Measurements from ENCODE around the gene GPR37.

Gene GPR37, protein sequence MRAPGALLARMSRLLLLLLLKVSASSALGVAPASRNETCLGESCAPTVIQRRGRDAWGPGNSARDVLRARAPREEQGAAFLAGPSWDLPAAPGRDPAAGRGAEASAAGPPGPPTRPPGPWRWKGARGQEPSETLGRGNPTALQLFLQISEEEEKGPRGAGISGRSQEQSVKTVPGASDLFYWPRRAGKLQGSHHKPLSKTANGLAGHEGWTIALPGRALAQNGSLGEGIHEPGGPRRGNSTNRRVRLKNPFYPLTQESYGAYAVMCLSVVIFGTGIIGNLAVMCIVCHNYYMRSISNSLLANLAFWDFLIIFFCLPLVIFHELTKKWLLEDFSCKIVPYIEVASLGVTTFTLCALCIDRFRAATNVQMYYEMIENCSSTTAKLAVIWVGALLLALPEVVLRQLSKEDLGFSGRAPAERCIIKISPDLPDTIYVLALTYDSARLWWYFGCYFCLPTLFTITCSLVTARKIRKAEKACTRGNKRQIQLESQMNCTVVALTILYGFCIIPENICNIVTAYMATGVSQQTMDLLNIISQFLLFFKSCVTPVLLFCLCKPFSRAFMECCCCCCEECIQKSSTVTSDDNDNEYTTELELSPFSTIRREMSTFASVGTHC

DNA sequence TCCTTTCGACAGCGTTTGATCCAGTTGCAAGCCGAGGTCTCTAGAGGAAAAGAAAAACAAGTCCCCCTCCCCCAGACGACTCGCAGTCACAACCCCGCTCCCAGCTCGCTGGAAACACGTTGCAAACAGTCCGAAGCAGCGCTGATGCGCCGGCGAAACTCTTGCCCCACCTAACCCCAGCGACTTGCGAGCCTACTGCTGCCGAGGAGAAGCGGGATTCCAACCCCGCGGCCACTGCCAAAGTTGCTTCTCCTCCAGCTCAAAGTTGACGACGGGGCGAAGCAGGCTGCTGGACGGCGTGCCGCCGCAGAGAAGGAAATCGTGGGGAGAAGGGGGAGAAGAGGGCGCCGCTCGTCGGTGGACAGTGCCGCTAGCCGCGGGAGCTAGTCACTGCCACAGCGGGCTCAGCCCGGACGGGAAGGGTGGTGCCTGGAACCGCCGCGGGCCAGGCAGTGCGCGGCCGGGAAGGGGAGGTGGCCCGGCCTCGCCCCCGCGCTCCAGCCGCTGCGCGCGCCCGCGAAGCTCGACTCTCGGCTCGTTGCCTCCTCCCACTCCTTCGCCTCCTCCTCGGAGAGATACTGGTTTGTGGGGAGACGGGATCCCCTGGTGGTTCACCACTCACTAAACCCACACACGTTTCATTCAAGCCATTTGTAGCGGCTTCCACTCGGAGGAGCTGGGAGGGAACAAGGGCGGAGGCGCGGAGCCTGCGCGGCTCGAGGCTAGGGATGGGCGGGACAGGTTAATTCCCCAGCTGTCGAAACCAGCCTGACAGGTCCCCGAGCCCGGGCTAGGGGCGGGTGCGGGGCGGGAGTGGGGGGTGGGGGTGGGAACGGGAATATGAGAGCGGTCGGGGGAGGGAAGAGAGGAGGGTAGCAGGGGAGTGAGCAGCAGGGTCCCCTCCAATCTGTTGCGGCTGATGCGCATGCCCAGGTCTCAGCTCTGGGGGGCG is at the start of gene GPR37:
Gene GPR37 (minus strand): TSS at position 392 of the 952 bp plus-strand sequence. CDS start 816 bp downstream, outside the sequence.
- peak; percentile 50 to 58 for DNase-seq

DNA sequence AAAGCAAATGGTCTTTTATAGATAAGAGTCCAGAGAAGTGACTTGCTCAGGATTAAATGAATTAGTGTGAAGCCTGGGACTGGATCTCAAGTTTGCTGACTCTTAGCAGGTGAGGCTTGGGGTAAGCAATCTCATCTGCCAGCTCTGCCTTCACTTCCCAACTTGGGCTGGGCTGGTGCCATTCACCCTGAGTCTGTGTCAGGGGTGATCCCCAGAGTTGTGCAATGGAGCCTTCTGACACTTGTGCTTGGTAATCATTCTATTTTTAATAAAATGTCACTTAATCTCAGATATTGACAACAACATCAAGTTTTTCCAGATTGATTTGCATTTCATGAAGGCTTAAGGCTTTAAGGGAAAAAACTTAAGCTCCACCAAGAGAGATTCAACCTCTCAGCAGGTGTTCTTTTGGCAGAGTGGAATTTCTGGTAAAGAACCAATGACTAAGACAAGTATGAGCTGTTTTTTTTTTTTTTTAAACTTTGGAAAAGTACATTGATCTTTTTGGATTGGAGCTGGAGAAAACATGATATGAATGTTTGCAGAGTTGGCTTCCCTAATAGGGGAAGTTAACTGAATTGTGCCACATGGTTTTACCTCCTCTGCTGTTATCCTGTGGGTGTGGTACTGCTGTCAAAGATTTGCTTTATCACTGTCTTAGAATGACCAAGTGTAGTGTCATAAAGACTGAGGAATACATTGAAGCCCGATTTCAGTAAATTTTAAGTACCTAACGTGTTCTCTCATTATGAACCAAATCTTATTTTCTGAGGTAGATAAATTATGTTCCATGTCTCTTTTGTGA is 48.6 kb upstream of the GPR37 start:
- DNase-seq: no peak

DNA sequence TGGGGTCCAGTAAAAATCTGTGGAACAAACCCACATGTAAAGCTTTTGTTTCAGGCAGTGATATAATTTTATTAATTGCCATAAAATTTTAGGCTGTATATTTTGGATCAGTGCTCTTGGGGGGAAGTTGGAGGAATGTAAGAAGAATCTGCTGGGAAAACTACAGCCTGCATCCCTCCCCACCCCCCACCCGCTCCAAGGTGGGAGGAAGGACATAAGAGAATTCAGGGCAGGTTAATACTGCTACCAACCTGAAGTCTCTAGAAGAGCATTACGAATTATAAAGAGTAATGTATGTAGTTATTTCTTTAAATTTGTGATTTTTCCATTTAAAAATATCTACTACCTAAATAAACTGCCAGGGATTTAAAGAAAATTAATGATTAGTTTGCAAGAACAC is 47.2 kb upstream of the GPR37 start:
- no peak for DNase-seq

- no peak for DNase-seq
Measured at GRCh38 chr7:124811341-124811740, 45.7 kb upstream of the GPR37 start.

GRCh38 chr7:124810605-124811004 is 45.0 kb upstream of the GPR37 start:
- no peak for DNase-seq

DNA sequence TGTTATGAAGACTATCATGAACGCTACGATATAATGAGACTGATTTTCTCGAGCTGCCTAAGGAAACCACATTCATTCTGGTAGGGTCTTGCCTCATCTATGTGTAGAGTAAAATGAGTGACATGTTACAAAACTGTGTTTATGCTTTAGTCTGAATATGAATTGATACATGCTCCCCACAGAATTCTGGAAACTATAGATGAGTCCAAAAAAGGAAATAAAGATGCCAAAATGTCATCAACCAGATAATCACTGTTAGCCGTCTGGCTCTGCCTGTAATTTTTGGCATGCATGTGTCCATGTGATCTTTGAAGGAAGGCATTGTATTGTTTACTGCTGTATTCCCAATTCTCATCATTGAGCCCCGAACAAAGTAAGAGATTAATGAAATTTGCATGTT is 42.6 kb upstream of the GPR37 start:
- no peak for DNase-seq

DNA sequence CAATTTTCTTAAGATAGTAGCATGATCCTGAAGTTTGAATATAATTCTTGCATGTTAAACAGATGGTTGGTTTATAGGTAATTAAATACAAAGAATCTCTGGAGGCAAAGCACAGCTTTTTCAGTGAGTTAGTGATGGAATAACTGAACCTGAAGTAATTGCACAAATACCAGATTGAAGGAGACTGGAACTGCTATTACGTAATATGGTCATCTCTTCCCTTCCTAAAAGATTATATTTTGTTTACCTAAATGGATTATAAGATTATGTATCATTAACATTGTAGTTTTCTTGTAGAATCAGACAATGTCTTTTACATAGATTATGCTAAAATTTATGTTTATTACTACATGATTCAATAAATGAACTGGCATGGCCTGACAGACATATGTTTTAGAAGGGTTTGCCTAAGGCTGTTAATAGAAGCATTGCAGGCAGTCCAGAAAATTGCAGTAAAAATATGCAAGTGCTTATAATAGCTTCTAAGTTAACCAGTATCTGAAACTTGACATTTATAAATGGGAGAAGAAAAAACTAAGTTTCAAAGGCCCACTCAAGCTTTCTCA is 35.8 kb upstream of the GPR37 start:
- DNase-seq: no peak

DNA sequence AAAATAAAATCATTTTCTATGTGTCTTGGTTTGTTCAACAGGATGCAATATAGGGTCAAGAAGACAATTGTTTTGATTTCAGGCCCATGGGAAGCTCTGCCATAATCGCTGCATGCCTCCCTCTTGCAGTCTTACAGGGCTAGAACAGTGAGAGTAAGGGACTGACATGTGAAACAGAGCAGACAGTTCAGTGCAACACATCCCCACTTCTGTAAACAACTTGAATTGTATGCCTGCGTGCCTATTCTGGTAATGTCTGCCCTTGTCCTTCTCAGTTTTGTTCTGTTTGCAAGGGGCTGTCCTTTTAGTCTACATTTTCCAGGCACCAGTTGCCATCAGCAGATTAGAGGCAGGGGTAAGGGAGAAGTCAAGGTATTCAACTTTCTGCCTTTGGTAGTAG is 34.8 kb upstream of the GPR37 start:
- no peak for DNase-seq

DNA sequence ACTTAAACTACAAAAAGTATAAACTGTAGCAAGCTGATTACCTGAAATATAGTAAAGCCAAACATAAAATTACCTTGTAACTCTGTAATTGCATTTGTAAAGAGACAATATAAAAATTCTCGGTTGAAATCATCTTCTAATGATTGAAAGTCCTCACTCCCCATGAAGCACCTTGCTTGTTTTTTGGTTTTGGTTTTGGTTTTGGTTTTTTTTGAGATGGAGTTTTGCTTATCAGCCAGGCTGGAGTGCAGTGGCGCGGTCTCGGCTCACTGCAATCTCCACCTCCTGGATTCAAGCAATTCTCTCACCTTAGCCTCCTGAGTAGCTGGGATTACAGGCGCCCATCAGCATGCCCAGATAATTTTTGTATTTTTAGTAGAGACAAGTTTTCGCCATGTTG is 33.9 kb upstream of the GPR37 start:
- DNase-seq: no peak

- DNase-seq: no peak
Measured at GRCh38 chr7:124796771-124797170, 31.2 kb upstream of the GPR37 start.

DNA sequence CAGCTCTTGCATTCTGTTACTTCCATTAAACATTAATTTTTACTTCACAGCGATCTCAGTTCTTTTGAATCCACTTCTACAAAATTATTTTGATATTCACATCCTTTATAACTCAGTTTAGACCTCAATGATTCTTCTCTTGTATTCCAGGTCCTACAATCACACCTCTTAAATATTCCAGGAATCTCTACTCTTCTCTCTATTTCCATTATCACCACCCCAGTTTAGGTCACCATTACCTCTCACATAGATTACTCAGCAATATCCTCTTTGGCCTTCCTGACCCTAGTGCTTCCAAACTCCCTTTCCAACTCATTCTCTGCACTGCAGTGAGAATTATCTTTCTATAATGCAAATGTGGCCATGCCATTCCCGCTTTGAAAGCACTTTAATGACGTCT is 27.1 kb upstream of the GPR37 start:
- DNase-seq: no peak

GRCh38 chr7:124792002-124792401 is 26.4 kb upstream of the GPR37 start:
- no peak for DNase-seq

DNA sequence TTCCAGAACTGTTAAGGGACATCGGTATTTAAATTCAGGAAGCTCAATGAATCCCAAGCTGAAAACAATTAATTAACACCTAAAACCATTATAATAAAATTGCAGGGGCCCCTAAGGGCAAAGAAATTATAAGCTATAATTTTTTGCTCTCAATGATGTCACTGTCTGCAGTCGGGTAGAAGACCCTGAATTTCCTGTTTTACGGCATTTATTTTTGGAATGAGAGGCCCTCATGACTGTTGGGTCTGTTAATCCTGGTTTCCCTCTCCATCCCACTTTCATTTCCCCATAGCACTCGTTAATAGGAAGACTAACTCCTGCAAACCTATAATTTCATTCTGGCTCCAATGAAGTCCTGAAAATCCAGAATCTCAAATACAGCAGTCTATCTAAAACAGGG is 25.8 kb upstream of the GPR37 start:
- no peak for DNase-seq

GRCh38 chr7:124790645-124791044 is 25.1 kb upstream of the GPR37 start:
- no peak for DNase-seq

GRCh38 chr7:124785994-124786393 is 20.4 kb upstream of the GPR37 start:
- no peak for DNase-seq

DNA sequence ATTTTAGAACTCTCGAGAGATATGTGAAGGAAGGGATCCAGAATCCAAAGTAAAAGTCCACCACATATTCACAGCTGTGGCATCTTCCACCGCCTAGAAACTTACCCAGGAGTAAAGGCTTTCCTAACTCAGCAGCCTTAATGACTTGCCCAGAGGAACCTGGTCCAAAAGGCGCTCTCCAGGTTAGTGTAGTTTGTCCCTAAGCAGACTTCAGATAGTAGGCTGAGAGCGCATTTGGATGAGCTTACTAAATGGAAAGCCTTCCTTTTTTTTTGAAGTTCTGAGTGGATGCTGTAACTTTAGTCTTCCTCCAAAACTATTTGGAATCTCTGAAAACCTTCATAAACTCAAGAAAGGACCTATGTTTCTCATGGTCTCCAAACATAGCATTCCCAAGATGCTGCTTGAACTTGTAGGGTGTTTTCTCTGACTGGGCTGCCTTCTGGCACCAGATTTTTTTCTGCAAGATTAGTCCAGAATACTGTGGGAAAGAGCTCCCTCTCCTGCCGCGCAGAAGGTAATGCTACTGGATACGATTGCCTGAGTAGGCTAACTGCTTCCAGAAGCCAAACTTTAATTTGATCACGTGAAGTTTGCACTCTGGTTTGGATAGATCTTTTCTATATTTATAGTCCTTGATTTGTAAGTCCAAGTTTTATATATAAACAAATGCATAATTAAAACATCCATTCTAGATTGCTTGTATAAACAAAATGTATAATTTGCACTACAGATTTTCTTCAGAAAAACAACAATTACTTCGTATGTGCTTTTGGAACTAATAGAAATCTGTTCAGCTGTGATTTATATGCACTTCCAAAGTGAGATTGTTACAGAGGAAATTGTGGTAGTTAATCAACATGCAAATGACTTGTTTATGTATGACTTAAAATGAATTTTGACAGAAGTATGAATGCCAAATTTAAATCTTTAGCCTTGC is 19.6 kb upstream of the GPR37 start:
- peak in 1 of 2 experiments; percentile 17 for DNase-seq

GRCh38 chr7:124783271-124783670 is 17.7 kb upstream of the GPR37 start:
- no peak for DNase-seq

DNA sequence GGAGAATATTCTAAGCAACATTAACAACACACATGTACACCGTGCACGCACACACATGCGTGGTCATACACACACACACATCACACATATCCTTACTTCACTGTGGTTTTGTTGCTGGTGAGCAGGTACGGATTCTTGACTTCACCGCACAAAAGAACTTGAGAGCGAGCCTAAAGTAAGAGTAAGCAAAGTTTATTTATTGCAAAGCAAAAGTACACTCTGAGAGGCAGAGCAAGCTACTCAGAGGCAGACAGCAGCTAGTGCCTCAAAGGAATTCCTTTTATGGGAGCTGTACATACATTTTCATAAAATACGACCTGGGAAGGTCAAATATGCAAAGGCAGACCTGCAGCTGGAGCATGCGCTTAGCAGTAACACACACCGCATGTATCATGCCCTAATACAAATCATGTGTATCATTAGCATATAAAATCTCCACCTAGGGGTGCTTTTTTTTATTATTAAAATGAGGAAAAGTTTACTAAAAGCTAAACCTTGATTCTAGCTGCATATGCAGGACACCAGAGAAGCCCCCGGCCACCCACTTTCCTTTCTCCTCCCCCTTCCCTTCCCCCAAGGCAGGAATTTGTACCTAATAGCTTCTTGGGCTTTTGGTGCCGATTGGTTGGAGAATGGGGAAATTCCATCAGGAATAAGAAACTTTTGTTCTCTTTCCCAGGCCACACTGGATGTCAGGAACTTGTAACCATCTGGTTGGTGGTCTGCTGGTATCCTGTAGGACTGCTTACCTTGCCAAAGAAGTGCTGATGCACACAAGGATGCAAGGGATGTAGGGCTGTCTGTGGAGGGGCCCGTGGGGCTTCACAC is 16.5 kb upstream of the GPR37 start:
- DNase-seq: no peak

GRCh38 chr7:124781418-124781817 is 15.8 kb upstream of the GPR37 start:
- DNase-seq: no peak

DNA sequence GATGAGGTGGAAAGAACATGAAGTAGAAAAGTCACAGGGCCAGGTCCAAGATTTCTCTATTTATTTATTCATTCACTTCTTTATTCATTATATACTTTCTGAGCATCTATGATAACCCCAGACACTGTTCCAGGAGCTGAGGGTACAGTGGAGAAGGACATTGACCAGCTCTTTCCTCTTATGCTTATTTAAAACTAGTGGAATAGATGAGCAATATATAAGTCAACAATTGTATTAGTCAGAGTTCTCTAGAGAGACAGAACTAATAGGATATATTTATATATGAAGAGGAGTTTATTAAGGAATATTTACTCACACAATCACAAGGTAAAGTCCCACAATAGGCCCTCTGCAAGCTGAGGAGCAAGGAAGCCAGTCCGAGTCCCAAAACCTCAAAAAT is 15.0 kb upstream of the GPR37 start:
- DNase-seq: no peak
